ENCODE results near the gene SPECC1. TPM values are rescaled to one million over a fixed set of nuclear protein-coding genes. Genes with fewer than 3 reads are reported as not detected.

Gene SPECC1
- total RNA-seq, 4 donors from 2014 or later, result 9.8 to 24.2 (median 11.7) TPM

DNA sequence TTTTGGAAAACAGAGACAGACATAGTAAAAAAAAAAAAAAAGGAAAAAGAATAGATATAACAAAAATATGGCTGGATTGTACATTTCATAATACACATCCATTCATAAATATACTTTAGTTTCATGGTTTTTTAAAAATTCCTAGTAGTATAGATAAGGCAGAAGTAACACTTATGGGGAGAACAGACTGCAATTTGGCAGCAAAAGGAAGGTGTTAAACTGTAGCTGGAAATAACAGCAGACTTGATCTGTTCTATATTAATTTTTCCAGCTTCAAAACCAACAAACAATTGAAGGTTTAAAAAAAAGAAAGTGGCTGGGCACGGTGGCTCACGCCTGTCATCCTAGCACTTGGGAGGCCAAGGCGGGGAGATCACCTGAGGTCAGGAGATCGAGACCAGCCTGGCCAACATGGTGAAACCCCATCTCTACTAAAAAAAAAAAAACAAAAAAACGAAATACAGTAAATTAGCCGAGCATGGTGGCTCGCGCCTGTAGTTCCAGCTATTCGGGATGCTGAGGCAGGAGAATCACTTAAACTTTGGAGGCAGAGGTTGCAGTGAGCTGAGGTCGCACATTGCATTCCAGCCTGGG, 191.8 kb downstream of the SPECC1 start:
- intact Hi-C loops (cut with DNase I; ENCODE audit: low total_unique reads), result no loop called here
- H3K4me3 ChIP-seq (ENCODE audit: low read depth, poor library complexity, severe bottlenecking), result no peak overlapping the region
- 88 to 91% methylated on average over 10 of the region's 10 CpGs for WGBS, 2 donors

DNA sequence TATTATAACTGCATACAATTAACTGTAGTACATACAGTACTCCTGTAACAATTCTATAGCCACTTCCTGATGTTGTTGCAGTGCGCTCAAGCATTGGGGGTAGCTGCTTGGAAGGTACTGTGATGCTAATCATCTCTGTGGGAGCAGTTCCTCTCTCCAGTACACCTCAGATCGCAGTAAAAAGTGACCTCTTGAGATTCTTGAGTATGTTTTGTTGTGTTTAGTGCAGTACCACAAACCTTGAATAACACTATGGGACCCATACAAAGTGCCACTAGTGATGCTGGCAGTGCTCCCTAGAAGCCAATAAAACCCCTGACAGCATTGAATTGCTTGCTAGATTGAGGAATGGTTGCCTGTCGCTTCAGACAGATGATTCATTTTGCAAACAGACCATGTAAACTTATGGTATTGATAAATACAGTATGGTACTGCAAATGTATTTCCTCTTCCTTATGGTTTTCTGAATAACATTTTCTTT, 193.0 kb downstream of the SPECC1 start:
- no peak overlapping the region for H3K4me3 ChIP-seq (ENCODE audit: low read depth, poor library complexity, severe bottlenecking)
- no peak for DNase-seq (ENCODE audit: low spot score in 2 of 2)
- intact Hi-C loops (cut with DNase I; ENCODE audit: low total_unique reads), result no loop called here
- WGBS, 2 donors, result 88 to 91% methylated on average over 3 of the region's 3 CpGs
- TF ChIP-seq, protein P1, sequence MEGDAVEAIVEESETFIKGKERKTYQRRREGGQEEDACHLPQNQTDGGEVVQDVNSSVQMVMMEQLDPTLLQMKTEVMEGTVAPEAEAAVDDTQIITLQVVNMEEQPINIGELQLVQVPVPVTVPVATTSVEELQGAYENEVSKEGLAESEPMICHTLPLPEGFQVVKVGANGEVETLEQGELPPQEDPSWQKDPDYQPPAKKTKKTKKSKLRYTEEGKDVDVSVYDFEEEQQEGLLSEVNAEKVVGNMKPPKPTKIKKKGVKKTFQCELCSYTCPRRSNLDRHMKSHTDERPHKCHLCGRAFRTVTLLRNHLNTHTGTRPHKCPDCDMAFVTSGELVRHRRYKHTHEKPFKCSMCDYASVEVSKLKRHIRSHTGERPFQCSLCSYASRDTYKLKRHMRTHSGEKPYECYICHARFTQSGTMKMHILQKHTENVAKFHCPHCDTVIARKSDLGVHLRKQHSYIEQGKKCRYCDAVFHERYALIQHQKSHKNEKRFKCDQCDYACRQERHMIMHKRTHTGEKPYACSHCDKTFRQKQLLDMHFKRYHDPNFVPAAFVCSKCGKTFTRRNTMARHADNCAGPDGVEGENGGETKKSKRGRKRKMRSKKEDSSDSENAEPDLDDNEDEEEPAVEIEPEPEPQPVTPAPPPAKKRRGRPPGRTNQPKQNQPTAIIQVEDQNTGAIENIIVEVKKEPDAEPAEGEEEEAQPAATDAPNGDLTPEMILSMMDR (IDR thresholded peaks at IDR 0.05), result no peak
- no peak for TF ChIP-seq POLR2A (IDR thresholded peaks at IDR 0.05)

More for the DNA sequence above, 191.8 kb downstream of the SPECC1 start:
- TF ChIP-seq, protein P1 (IDR thresholded peaks at IDR 0.05), result no peak
- TF ChIP-seq POLR2A (IDR thresholded peaks at IDR 0.05), result no peak
- no peak for DNase-seq (ENCODE audit: low spot score in 2 of 2)

DNA sequence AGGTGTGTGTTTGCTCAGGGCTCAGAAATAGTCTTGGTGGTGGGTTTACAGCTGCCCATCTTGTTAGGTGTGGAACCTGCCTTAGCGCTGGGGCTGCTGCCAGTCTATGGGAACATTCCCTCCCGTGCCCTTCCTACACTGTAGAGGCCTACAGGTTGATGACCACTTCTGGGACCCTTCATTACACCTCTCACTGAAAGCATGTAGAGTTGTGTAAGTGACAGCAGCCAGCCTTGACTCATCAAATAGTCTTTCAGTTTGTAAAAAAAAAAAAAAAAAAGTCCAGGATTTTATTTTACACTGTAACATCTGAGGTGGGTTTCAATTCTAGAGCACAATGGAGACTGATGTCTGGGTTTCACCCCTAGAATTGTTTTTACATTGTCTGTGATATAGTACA, 193.9 kb downstream of the SPECC1 start:
- intact Hi-C loops (cut with DNase I; ENCODE audit: low total_unique reads), result no loop called here
- DNase-seq (ENCODE audit: low spot score in 2 of 2), result no peak
- WGBS, 2 donors, result 93 to 97% methylated on average over 2 of the region's 2 CpGs
- no peak for TF ChIP-seq POLR2A (IDR thresholded peaks at IDR 0.05)
- TF ChIP-seq, protein P1 (IDR thresholded peaks at IDR 0.05), result no peak
- no peak overlapping the region for H3K4me3 ChIP-seq (ENCODE audit: low read depth, poor library complexity, severe bottlenecking)

DNA sequence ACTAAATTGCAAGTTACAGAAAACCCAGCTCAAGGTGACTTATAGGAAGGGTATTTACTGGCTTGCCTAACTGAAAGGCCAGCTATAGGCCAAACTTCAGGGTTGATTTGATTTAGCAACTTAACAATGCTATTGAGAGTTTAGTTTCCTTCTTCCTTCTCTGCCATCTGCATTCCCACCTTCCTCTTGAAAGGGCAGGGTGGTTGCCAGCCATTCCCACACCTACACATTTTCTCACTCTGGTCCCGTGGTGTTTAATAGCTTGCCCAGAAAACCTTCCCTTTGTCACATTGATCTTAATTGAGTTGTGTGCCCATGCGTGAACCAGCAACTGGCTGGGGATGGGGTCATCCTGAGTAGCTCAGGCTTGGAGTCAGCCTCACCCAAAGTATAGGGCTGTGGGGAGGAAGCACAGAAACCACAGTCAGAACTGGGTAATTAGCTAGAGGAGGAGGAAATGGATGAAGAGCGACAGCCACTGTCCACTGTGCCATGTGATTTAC, 194.7 kb downstream of the SPECC1 start:
- H3K4me3 ChIP-seq (ENCODE audit: low read depth, poor library complexity, severe bottlenecking), result no peak overlapping the region
- intact Hi-C loops (cut with DNase I; ENCODE audit: low total_unique reads), result no loop called here
- 71 to 84% methylated on average over 3 of the region's 3 CpGs for WGBS, 2 donors
- no peak for DNase-seq (ENCODE audit: low spot score in 2 of 2)
- TF ChIP-seq POLR2A (IDR thresholded peaks at IDR 0.05), result no peak
- TF ChIP-seq, protein P1 (IDR thresholded peaks at IDR 0.05), result no peak

DNA sequence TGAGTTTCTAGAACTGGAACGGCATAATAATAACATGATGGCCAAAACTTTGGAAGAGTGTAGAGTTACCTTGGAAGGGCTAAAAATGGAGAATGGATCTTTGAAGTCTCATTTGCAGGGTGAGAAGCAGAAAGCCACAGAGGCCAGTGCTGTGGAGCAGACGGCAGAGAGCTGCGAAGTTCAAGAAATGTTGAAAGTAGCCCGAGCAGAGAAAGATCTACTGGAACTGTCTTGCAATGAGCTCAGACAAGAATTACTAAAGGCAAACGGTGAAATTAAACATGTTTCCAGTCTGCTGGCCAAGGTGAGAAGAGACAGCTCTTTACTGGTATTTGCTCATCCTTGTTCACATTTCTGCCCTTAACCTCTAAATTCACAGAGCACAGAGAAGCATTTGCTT, 196.4 kb downstream of the SPECC1 start:
- H3K4me3 ChIP-seq (ENCODE audit: low read depth, poor library complexity, severe bottlenecking), result no peak overlapping the region
- 68 to 84% methylated on average over 5 of the region's 5 CpGs for WGBS, 2 donors
- intact Hi-C loops (cut with DNase I; ENCODE audit: low total_unique reads), result no loop called here
- TF ChIP-seq POLR2A (IDR thresholded peaks at IDR 0.05), result no peak
- TF ChIP-seq, protein P1 (IDR thresholded peaks at IDR 0.05), result no peak
- DNase-seq (ENCODE audit: low spot score in 2 of 2), result no peak

DNA sequence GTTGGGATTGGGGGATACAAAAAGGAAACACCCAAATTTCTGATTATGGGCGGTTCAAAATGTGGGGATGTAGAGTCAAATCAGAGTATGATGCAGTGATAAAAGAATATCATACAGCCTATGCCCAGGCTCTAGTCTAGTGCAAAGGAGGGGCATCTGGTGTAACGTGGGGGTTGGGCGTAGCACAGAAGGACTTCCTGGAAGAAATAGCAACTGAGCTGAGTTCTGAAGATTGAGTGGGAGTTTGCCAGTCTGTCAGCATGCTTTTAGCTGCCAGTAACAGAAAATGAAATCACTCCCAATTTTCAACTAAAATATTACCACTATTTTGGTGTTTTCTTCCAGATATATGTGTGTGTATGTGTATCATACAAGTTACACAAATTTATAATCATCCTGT, 196.9 kb downstream of the SPECC1 start:
- no peak for DNase-seq (ENCODE audit: low spot score in 2 of 2)
- intact Hi-C loops (cut with DNase I; ENCODE audit: low total_unique reads), result no loop called here

More for the DNA sequence above, 196.9 kb downstream of the SPECC1 start:
- 69 to 73% methylated on average over 3 of the region's 3 CpGs for WGBS, 2 donors
- H3K4me3 ChIP-seq (ENCODE audit: low read depth, poor library complexity, severe bottlenecking), result no peak overlapping the region
- TF ChIP-seq, protein P1 (IDR thresholded peaks at IDR 0.05), result no peak
- no peak for TF ChIP-seq POLR2A (IDR thresholded peaks at IDR 0.05)

All from lower leg skin (tissue), 4 donors.